Stimulated activated naive CD4-positive, alpha-beta T cell (primary cell): ENCODE results near the gene SPECC1.
"Not testable (repeated sequence)": the region's sequence is repeated elsewhere in the genome, so short reads cannot be mapped to it uniquely, and the experiment has no call there.

Experiments used
- DNase-seq, 6 experiments: peaks; one replicate each; lab custom pipeline; 2025; lab: John Stamatoyannopoulos, UW

SPECC1 gene

DNA sequence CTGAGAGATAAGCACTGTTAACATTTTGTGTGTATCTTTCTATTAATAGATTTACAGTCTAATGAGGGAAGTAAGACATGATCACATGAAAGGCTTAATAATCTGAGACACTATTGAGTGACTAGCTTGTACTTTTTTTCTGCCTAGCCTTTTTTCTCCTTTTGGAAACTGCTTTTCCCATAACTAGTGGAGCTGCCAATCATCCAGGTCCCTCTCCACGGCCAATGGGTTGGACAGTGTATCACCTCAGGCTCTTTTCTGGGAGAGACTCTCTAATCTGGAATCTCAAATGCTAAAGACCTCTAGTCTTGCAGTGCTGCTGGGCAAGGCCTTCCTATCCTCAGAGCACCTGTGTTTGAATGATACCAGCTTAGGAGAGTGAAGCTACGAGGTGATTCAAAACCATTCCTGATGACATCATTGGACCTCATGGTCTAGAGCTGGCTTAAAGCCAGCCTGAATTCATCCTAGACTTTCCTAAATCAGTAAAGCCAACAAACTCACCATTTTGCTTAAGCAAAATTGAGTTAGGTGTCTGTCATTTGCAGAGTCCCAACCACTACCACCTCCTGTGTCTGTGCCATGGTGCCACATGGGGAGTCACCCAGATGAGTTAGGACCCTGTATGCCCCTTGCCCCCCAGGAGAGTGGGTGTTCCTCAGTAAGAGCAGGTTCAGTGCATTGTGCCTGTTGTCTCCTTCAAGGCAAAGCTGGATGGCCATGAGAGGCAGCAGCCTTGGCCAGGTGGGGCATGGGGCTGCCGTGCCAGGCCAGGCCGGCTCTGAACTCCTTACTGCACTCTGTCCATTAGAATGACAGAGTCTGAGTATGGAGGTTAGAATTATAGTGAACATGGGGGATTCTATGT, 62.9 kb downstream of the SPECC1 start:
- no peak for DNase-seq

DNA sequence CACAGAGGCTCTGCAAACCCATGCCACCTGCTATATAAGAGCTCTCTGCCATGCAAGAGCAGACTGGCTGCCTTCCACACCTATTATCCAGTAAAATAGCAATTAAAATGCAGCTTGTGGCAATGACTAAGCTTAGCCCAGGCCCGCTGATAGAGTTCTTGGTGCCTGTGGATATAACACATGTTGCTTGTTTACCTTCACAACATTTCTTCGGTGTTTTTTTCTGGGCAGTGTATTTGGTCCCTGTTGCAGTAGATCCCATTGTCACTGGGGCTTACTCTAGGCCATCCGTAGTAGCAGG, 63.5 kb downstream of the SPECC1 start:
- no peak for DNase-seq

DNA sequence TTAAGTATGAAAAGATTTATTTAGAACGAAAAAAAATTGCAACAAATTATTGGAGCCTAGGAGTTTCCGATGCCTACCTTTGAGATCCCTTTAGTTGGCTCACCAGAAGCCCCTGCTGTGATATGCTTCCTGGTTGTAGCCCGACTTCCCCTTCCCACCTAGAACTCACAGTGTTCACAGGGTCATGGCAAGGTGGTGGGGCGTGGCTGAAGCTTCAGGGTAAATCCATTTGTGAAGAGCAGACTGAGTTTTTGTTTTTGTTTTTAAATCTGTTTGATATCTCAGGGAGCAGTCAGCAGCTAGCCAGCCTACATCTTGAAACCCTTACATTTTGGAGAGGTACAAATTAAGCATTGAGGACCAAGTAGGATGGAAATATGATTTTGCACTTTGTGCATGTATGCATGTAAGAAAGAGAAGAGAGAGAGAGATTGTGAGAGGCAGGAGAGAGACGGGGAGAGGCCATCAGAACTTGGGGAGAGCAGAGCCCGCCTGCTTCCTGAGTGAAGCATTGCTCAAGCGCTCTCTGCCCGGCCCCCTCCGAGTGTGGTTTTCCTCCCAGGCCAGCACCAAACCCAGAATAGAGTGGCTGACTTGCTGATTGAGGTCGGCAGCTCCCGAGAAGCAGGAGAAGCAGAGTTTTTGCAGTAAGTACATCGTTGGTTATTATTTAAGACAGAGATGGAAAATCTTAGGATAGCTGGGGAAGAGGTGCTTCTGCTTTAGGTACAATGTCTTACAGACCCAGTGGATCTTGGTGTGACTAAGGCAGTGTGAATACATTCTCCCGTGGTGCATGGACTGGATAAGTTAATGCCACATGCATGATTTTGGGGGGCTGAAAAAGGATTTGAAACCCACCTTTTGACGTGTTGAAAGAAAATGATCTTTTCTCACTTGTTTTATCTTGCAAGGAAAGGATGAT, 64.2 kb downstream of the SPECC1 start:
- peak in 2 of 6 experiments; percentile 13 to 41 for DNase-seq

DNA sequence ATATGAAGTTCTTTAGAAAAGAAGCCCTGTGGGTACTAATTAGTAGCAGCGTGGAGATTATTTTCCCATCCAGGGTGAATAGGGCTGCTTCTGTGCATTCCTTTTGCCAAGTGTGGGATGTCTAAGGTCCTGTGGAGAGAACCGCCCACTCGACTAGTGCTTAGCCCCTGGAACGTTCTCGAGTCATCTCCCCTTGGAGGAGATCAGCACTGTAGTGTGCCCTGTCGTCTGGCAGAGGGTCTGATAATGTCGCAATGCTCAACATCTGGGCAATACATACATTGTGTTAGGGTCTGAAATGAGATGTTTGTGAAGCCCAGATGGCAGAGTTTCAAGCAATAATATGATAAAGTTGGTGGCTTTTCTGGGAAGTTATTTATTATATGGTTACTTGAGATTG, 64.8 kb downstream of the SPECC1 start:
- no peak for DNase-seq

DNA sequence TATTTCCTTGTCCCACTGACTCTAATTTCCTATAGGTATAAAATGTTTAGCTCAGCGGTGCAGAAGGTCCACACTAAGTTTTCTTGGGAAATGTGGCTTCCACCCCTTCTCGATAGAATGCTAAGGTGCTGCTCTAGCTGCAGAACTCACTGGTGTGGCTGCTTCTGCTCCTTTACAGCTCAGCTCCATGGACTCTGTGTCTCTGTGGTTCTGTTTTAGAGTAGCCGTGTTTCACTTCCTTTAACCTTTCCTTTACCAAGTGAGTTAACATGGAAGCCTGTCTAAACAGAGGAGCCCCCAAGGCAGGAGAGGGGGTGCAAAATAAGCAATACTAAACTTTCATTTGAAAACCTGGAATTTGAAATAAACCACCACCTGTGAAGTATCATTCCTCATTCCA, 65.3 kb downstream of the SPECC1 start:
- no peak for DNase-seq

DNA sequence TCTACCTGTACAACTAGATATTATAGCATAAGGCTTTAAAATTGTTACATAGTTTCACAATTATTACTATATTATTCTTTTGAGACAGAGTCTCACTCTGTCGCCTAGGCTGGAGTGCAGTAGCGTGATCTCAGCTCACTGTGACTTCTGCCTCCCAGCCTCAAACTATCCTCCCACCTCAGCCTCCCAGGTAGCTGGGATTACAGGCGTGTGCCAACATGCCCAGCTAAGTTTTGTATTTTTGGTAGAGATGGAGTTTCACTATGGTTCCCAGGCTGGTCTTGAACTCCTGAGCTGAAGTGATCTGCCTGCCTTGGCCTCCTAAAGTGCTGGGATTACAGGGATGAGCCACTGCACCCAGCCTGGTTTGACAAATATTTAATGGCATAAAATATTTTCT, 67.0 kb downstream of the SPECC1 start:
- DNase-seq = not testable (repeated sequence)

DNA sequence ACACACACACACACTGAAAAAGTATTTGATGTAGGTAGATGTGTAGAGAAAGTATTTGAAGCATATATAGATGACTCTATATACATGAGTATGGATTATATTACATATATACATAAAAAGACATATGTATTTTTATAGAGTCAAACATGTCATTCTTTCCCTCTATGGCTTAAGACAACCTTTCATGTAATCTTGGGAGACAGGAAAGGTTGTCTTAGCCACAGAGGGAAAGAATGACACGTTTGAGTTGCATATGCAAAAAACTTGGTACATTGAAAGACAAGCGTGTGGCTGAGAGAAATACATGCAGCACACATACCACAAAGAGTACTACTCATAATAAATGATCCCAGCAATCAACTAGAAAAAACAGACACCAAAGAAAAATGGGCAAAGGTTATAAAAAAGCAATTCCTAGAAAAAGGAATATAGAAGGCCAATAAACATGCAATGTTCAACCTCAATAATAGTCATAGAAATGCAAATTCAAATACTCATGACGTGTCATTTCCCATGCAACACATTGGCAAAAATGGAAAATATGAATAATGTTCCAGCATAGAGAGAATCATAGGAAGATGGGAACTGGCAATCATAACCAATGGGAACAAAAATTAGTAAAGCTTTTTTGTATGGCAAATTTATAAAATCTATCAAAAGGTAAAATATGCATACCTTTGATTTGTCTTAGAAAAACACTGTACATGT, 69.0 kb downstream of the SPECC1 start:
- DNase-seq = no peak

GRCh38 chr17:20080513-20080912, 71.4 kb downstream of the SPECC1 start:
- DNase-seq = no peak

DNA sequence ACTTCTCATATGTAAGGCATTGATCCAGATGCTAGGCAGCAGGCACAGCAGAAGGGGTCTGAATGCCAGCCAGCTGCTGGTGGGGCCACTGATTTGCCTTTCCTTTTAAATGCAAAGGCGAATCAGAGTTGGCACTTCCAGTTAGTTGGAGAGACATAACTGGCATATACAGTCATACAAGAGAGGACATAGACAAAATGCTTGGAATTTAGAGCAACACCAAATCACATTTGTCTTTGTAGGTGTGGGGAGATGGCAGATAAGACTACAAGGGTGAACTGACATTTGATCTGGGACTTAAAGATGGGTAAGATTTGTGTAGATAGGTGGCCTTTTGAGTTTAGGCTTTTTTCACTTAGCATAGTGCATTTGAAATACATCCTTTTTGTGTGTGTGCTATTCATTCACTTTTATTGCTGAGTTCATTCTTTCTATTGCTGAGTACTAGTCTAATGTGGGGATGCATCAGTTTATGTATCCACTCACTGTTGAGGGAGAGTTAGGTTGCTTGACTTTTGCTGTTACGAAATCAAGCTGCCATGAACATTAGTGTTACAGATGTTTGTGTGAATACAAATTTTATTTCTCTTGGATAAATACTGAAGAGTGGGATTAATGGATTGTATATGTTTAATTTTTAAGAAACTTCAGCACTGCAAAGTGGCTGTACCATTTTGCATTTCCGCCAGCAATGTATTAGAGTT, 74.1 kb downstream of the SPECC1 start:
- no peak for DNase-seq

- DNase-seq = no peak
Observed at GRCh38 chr17:20084621-20085282, 75.6 kb downstream of the SPECC1 start.

DNA sequence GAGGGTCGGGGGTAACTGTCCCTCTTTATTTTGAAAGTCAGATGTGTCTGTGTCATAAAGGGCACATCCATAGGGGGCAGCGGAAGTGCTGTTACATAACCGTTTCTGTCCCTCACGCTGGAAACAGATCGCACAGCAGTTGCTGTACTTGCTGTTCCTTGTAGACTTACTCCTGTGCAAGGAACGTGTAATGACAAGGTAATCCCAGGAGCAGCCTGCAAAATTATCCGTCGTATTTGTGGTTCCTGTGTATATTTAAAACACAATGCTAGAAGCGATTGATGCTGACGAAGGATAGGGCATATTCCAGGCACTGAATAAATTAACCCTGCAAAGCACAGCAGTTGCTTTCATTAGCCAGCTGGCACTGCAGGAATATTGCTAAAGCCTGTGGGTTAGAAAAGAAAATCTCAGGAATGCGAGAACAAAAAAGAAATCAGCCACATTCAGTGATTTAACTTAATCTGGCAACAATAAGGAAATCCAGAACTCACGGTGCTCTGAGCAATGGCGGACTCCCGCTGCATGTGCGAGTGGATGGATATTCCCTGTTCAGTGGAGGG, 76.2 kb downstream of the SPECC1 start:
- no peak for DNase-seq

GRCh38 chr17:20086416-20087076, 77.4 kb downstream of the SPECC1 start:
- DNase-seq = no peak

- DNase-seq = no peak
Observed at GRCh38 chr17:20087538-20088250, 78.5 kb downstream of the SPECC1 start.

DNA sequence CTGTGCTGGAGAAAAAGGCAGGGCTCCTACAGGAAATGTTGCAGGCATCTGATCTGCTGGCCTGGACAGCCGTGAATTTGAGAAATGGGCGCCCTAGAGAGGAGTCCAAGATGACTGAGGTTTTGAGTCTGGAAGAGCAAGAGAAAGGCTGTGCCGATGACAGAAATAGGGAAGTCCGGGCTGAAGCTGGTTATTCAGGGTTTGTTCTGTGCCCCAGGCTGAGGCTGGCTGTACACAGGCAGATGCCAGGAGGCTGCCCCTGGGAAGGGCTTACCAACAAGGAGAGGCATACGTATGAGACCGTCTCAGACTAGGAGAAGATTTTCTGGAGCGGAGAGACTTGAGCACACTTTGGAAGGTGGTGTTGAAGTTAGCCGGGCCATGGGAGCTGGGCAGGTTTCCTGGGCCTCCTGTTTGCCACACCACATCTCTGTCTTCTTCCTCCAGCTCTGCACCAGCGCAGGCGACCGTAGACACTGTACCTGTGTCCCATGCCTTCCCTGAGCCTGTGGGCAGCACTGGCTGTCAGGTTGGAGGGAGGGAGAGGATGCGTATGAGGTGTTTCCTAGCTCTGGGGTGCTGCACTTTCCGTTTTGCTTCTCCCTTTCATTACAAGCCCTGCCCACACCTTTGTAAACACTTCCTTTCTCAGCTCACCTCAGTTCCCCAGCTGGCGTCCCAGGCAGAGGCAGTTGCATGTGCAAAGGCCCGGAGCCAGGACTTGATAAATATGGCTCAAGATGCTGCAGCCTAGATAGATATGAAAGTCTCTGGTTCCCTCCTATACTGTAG, 80.8 kb downstream of the SPECC1 start:
- DNase-seq = no peak

DNA sequence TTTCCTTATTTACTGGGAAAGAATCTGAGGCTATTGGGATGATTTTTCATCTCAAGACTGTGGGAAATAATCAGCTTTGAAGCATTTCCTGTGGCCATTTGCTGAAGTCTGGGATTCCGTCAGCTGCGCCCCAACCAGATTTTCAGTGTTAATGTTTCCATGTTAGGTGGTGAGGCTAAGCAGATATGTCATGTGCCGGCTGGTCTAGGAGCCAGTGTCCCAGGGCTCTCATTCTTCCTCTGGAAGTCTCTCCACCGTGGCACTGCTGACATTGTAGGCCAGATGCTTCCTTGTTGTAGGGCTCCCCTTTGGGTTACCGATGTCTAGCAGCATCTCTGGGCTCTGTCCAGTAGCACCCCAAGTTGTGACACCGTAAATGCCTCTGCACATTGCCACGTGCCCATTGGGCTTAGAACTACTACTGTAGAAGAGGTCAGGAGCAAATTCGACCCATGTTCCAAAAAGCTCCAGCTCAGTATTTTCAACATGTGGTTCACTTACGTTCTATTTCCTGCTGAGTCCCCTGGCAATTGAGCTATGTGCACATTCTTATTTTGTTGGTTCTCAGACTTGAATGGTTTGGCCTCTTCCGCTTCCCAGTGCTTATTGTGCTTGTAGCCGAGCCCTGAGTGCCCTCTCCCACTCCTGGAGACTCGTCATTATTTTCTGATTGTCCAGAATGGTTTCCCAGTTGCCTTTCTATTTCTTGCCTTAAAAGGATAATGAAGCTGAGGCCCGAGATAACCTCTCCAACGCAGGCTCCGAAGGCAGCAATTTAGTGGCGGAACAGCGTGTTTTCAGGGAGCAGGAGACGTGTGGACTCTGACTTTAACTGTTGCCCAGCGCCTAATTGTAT, 82.2 kb downstream of the SPECC1 start:
- no peak for DNase-seq

DNA sequence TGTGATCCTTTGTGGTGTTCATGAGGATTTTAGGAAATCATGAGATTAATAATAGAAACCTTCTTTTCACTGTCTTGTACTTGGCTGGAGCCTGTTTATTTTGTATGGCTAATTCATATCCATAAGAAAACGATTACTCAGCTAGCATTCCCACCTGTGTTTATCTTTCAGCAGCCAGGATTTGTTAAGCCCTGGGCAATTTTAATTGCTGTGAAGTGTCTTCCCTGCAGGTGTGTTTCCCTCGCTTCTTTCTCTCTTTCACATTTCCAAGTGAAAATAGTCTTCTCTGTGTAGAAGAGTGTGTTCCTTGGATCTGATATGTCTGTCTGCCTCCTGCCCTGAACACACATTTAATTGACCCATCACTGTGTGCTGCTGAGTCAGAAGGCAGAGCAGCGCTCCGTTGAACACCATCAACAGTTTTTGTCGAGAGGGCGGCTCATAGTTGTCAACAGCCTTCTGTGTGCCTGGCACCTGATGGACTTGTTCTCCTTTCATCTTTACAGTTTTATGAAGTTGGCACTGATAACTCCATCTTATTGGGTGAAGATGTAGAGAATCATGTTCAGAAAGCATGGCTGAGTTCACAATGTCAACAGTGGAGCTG, 83.2 kb downstream of the SPECC1 start:
- DNase-seq = no peak

DNA sequence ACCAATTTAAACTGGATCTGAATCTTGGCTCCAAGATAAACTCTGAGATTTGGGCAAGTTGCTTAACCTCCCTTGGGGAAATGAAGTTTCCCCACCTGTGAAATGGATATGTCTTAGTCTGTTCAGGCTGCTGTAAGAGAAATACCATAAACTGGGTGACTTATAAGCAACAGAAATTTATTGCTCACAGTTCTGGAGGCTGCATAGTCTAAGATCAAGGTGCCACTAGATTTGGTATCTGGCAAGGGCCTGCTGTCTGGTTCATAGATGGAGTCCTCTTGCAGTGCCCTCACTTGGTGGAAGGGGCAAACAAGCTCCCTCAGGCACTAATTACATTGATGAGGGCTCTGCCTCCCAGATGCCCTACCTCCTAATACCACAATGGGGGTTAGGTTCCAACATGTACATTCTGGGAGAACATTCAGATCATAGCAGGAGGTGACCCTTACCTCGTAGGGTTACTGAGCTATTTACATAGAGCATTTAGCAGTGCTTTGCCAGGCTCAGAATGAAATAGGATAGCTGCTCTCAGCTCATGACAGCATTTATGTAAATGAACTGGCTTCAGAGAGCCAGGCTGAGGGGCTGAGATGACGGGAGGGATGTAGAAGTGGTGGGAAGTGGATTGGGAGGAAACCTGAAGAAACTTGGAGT, 83.9 kb downstream of the SPECC1 start:
- no peak for DNase-seq
